Naive B cell (primary cell): ENCODE results near the gene CTTNBP2. TPM values are rescaled to one million over a fixed set of nuclear protein-coding genes. Genes with fewer than 3 reads are reported as not detected.

Experiments used
- ATAC-seq, 2 donors: fragments of 150-1000 bp; cut with Tn5 transposase; 2 replicates each; pipeline ENCODE4 v1.10.0; 2021; ENCODE audit warnings: low read depth in 2 of 2, mild to moderate bottlenecking in 2 of 2, moderate library complexity in 2 of 2
- DNase-seq: peaks from one replicate; pipeline ENCODE4 v3.0.0; 2022
- H3K27ac Mint-ChIP-seq, 6 donors: one replicate each; pipeline ENCODE4 v1.8.0; 2020 to 2022; ENCODE audit warnings: mild to moderate bottlenecking in 6 of 6, mixed read lengths in 6 of 6, moderate library complexity in 5 of 6, inconsistent platforms in 2 of 6
- H3K27me3 Mint-ChIP-seq, 3 donors: one replicate each; pipeline ENCODE4 v1.8.0; 2021 to 2022; ENCODE audit warnings: mixed read lengths in 3 of 3, mild to moderate bottlenecking in 1 of 3
- H3K36me3 Mint-ChIP-seq, 2 donors: one replicate each; pipeline ENCODE4 v1.8.0; 2020 to 2022; ENCODE audit warnings: mixed read lengths in 2 of 2, inconsistent platforms in 1 of 2, mild to moderate bottlenecking in 1 of 2
- H3K4me1 Mint-ChIP-seq, 3 donors: one replicate each; pipeline ENCODE4 v1.8.0; 2020 to 2022; ENCODE audit warnings: mixed read lengths in 3 of 3, inconsistent platforms in 1 of 3, mild to moderate bottlenecking in 1 of 3, moderate library complexity in 1 of 3
- H3K4me3 Mint-ChIP-seq, 8 donors: one replicate each; pipeline ENCODE4 v1.8.0; 2020 to 2022; ENCODE audit warnings: mild to moderate bottlenecking in 8 of 8, mixed read lengths in 8 of 8, moderate library complexity in 8 of 8, inconsistent platforms in 2 of 8
- H3K9me3 Mint-ChIP-seq, 7 donors: one replicate each; pipeline ENCODE4 v1.8.0; 2020 to 2022; ENCODE audit warnings: mixed read lengths in 7 of 7, mild to moderate bottlenecking in 5 of 7, inconsistent platforms in 2 of 7, moderate library complexity in 1 of 7
- polyA plus RNA-seq, 6 donors: library from polyadenylated mRNA; unstranded; fragments of 300-500 nt; fragmentation: Illumina TruSeq; gene quantifications; one replicate each; pipeline ENCODE4 v1.2.3, GENCODE V29; 2021; ENCODE audit warnings: low read depth in 6 of 6

CTTNBP2 gene
- polyA plus RNA-seq, 6 donors from 2014 or later, result not detected

GRCh38 chr7:117764031-117764430, 109.2 kb downstream of the CTTNBP2 start:
- Mint-ChIP-seq H3K4me1 (no peaks in the 10 kb centered on the region), H3K27me3 (peaks cover 5 to 21% (median 16%) of the 10 kb centered on the region in 3 donors), H3K36me3 (no peaks in the 10 kb centered on the region), H3K4me3 (no peak overlapping the region), H3K27ac (no peak overlapping the region), H3K9me3 (peaks cover 0 to 11% (median 0%) of the 10 kb centered on the region in 7 donors)
- ATAC-seq, result no peak
- DNase-seq, result no peak

GRCh38 chr7:117762055-117762454, 111.2 kb downstream of the CTTNBP2 start:
- H3K27ac Mint-ChIP-seq, result no peak overlapping the region
- no peaks in the 10 kb centered on the region for H3K4me1 Mint-ChIP-seq
- H3K4me3 Mint-ChIP-seq, result no peak overlapping the region
- ATAC-seq (no peak), DNase-seq (no peak)
- H3K9me3 Mint-ChIP-seq, result peaks cover 0 to 11% (median 0%) of the 10 kb centered on the region in 7 donors
- H3K27me3 Mint-ChIP-seq, result peaks cover 5 to 21% (median 16%) of the 10 kb centered on the region in 3 donors
- no peaks in the 10 kb centered on the region for H3K36me3 Mint-ChIP-seq

GRCh38 chr7:117759950-117760640, 113.1 kb downstream of the CTTNBP2 start:
- H3K27me3 Mint-ChIP-seq, result peaks cover 0 to 15% (median 9%) of the 10 kb centered on the region in 3 donors
- no peak overlapping the region for H3K27ac Mint-ChIP-seq
- H3K4me3 Mint-ChIP-seq, result no peak overlapping the region
- ATAC-seq, result no peak
- H3K4me1 Mint-ChIP-seq, result no peaks in the 10 kb centered on the region
- no peaks in the 10 kb centered on the region for H3K36me3 Mint-ChIP-seq
- no peak for DNase-seq
- peaks cover 0 to 11% (median 0%) of the 10 kb centered on the region in 7 donors for H3K9me3 Mint-ChIP-seq

- Mint-ChIP-seq H3K4me1 (no peaks in the 10 kb centered on the region), H3K27ac (no peak overlapping the region), H3K9me3 (peaks cover 0 to under 1% (median 0%) of the 10 kb centered on the region in 7 donors), H3K36me3 (no peaks in the 10 kb centered on the region), H3K4me3 (no peak overlapping the region), H3K27me3 (peaks cover 0 to 1% (median 0%) of the 10 kb centered on the region in 3 donors)
- ATAC-seq (no peak), DNase-seq (no peak)
Measured at GRCh38 chr7:117757440-117757839, 115.8 kb downstream of the CTTNBP2 start.

- no peak overlapping the region for H3K4me3 Mint-ChIP-seq
- no peaks in the 10 kb centered on the region for H3K4me1 Mint-ChIP-seq
- no peaks in the 10 kb centered on the region for H3K36me3 Mint-ChIP-seq
- H3K27ac Mint-ChIP-seq, result no peak overlapping the region
- no peaks in the 10 kb centered on the region for H3K9me3 Mint-ChIP-seq
- H3K27me3 Mint-ChIP-seq, result no peaks in the 10 kb centered on the region
- no peak for ATAC-seq
- no peak for DNase-seq
Measured at GRCh38 chr7:117756586-117757085, 116.6 kb downstream of the CTTNBP2 start.

- ATAC-seq (no peak), DNase-seq (no peak)
- Mint-ChIP-seq H3K9me3 (no peaks in the 10 kb centered on the region), H3K4me3 (no peak overlapping the region), H3K27me3 (no peaks in the 10 kb centered on the region), H3K36me3 (no peaks in the 10 kb centered on the region), H3K4me1 (no peaks in the 10 kb centered on the region), H3K27ac (no peak overlapping the region)
Measured at GRCh38 chr7:117755136-117755535, 118.1 kb downstream of the CTTNBP2 start.

- no peaks in the 10 kb centered on the region for H3K27me3 Mint-ChIP-seq
Measured at GRCh38 chr7:117751775-117752174, 121.5 kb downstream of the CTTNBP2 start.

GRCh38 chr7:117750612-117751563, 122.4 kb downstream of the CTTNBP2 start:
- no peaks in the 10 kb centered on the region for H3K27me3 Mint-ChIP-seq
- ATAC-seq, result no peak
- DNase-seq, result no peak
- no peak overlapping the region for H3K27ac Mint-ChIP-seq
- no peak overlapping the region for H3K4me3 Mint-ChIP-seq
- no peaks in the 10 kb centered on the region for H3K36me3 Mint-ChIP-seq
- H3K4me1 Mint-ChIP-seq, result no peaks in the 10 kb centered on the region
- no peaks in the 10 kb centered on the region for H3K9me3 Mint-ChIP-seq

More at GRCh38 chr7:117751775-117752174, 121.5 kb downstream of the CTTNBP2 start:
- Mint-ChIP-seq H3K9me3 (no peaks in the 10 kb centered on the region), H3K27ac (no peak overlapping the region), H3K4me1 (no peaks in the 10 kb centered on the region), H3K4me3 (no peak overlapping the region), H3K36me3 (no peaks in the 10 kb centered on the region)
- no peak for DNase-seq
- ATAC-seq, result no peak

GRCh38 chr7:117741962-117742361, 131.3 kb downstream of the CTTNBP2 start:
- Mint-ChIP-seq H3K4me3 (no peak overlapping the region), H3K36me3 (no peaks in the 10 kb centered on the region), H3K27me3 (peaks cover 6 to 15% (median 10%) of the 10 kb centered on the region in 3 donors), H3K27ac (no peak overlapping the region), H3K4me1 (no peaks in the 10 kb centered on the region), H3K9me3 (peaks cover 0 to 4% (median 0%) of the 10 kb centered on the region in 7 donors)
- no peak for DNase-seq
- no peak for ATAC-seq

- Mint-ChIP-seq H3K27me3 (peaks cover 6 to 10% (median 10%) of the 10 kb centered on the region in 3 donors), H3K9me3 (peaks cover 0 to 4% (median 0%) of the 10 kb centered on the region in 7 donors), H3K4me1 (no peaks in the 10 kb centered on the region), H3K36me3 (no peaks in the 10 kb centered on the region), H3K4me3 (no peak overlapping the region), H3K27ac (no peak overlapping the region)
- ATAC-seq (no peak), DNase-seq (no peak)
Measured at GRCh38 chr7:117739085-117739484, 134.2 kb downstream of the CTTNBP2 start.

GRCh38 chr7:117737926-117738325, 135.3 kb downstream of the CTTNBP2 start:
- Mint-ChIP-seq H3K4me1 (no peaks in the 10 kb centered on the region), H3K4me3 (no peak overlapping the region), H3K9me3 (peaks cover 0 to 4% (median 0%) of the 10 kb centered on the region in 7 donors), H3K27ac (no peak overlapping the region), H3K36me3 (no peaks in the 10 kb centered on the region), H3K27me3 (peaks cover 6 to 9% (median 8%) of the 10 kb centered on the region in 3 donors)
- DNase-seq (no peak), ATAC-seq (no peak)

GRCh38 chr7:117731455-117731854, 141.8 kb downstream of the CTTNBP2 start:
- Mint-ChIP-seq H3K36me3 (no peaks in the 10 kb centered on the region), H3K4me1 (no peaks in the 10 kb centered on the region), H3K9me3 (no peaks in the 10 kb centered on the region), H3K27ac (no peak overlapping the region), H3K4me3 (no peak overlapping the region), H3K27me3 (peaks cover 19 to 25% (median 24%) of the 10 kb centered on the region in 3 donors)
- no peak for ATAC-seq
- DNase-seq, result no peak

- no peak for DNase-seq
- H3K36me3 Mint-ChIP-seq, result no peaks in the 10 kb centered on the region
- no peaks in the 10 kb centered on the region for H3K9me3 Mint-ChIP-seq
- no peak overlapping the region for H3K4me3 Mint-ChIP-seq
- no peak overlapping the region for H3K27ac Mint-ChIP-seq
- peaks cover 19 to 26% (median 25%) of the 10 kb centered on the region in 3 donors for H3K27me3 Mint-ChIP-seq
- ATAC-seq, result no peak
- H3K4me1 Mint-ChIP-seq, result no peaks in the 10 kb centered on the region
Measured at GRCh38 chr7:117730390-117730789, 142.9 kb downstream of the CTTNBP2 start.
